GM12872 (cell line): ENCODE data around the gene FRMD3.

ENCODE experiments used
- CTCF ChIP-seq: IDR thresholded peaks from 3 replicates; pipeline ENCODE4 v1.5.1; 2011; ENCODE audit warnings: low read depth, mild to moderate bottlenecking, low read length, moderate library complexity; ENCODE audit not compliant: insufficient read depth

FRMD3 gene

GRCh38 chr9:83234541-83234940 lies 303.7 kb downstream of the FRMD3 start:
- TF ChIP-seq CTCF: no peak

GRCh38 chr9:83233647-83234046 lies 304.6 kb downstream of the FRMD3 start:
- no peak for TF ChIP-seq CTCF

- TF ChIP-seq CTCF: no peak
These were observed 307.2 kb downstream of the FRMD3 start for GRCh38 chr9:83231039-83231438.

- TF ChIP-seq CTCF: no peak
These were observed 317.5 kb downstream of the FRMD3 start for GRCh38 chr9:83220730-83221129.

- no peak for TF ChIP-seq CTCF
These were observed 318.2 kb downstream of the FRMD3 start for GRCh38 chr9:83219924-83220438.

GRCh38 chr9:83219154-83219923 lies 318.9 kb downstream of the FRMD3 start:
- TF ChIP-seq CTCF: no peak

GRCh38 chr9:83218411-83219090 lies 319.6 kb downstream of the FRMD3 start:
- no peak for TF ChIP-seq CTCF
